ENCODE results near the gene HS3ST5.

Gene HS3ST5, protein sequence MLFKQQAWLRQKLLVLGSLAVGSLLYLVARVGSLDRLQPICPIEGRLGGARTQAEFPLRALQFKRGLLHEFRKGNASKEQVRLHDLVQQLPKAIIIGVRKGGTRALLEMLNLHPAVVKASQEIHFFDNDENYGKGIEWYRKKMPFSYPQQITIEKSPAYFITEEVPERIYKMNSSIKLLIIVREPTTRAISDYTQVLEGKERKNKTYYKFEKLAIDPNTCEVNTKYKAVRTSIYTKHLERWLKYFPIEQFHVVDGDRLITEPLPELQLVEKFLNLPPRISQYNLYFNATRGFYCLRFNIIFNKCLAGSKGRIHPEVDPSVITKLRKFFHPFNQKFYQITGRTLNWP

GRCh38 chr6:114342826-114343781, at the start of gene HS3ST5:
TSS of gene HS3ST5 (minus strand) at chr6:114343023. CDS start at chr6:114062845, 280,178 bp downstream.
- DNase-seq: peak; percentile 95

GRCh38 chr6:114390176-114390575, 47.4 kb upstream of the HS3ST5 start:
- no peak for DNase-seq

DNA sequence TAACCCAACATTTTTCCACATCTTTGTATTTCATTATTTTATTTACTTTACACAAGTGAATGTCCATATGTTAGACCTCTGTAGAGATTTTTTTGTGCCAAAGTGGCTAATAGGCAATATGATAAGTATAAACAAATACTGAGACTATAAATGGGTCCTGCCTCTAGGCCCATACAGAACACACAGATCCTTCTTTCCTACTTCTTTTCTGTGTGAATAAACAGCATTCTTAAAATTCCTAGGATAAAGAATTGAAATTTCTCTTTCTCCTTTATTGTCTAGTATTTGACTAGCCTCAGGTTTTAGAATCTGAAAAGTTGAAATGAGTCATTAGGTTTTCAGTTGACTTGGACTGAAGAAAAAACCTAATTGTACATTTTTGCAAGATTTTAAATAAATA, 46.3 kb upstream of the HS3ST5 start:
- DNase-seq: no peak

DNA sequence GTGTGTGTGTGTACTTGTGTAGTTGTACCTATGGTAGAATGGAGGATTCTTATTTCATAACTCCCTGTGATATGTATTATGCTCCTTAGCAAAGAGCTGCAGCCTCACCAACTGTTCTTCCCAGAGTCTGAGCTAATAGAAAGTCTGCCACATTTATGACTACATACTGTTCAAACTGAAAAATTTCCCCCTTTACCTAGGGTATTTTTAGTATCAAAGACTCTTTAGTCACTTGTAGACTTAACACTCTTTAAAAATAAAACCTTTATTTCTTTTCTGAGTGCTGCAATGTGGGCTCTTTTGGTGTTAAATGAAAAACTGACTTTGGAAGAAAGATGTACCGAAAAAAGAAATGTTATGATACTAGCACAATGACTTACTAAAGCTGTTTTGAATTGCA, 39.6 kb upstream of the HS3ST5 start:
- no peak for DNase-seq

DNA sequence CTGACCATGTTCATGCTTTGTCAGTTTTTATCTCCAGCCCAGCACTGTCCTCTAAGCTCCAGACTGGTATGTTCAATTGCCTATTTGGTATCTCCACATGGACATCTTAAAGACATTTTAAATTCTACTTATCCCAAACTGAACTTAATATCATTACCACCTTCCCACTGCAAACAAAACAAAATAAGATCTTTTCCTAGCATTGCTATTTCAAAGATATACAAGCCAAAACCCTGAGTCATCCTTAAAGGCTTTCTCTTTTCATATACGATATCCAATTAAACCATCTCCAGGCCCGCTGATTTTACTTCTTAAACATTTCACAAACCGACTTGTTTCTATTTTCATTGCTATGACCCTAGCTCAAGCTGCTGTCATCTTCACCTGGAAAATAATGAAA, 35.1 kb upstream of the HS3ST5 start:
- no peak for DNase-seq

DNA sequence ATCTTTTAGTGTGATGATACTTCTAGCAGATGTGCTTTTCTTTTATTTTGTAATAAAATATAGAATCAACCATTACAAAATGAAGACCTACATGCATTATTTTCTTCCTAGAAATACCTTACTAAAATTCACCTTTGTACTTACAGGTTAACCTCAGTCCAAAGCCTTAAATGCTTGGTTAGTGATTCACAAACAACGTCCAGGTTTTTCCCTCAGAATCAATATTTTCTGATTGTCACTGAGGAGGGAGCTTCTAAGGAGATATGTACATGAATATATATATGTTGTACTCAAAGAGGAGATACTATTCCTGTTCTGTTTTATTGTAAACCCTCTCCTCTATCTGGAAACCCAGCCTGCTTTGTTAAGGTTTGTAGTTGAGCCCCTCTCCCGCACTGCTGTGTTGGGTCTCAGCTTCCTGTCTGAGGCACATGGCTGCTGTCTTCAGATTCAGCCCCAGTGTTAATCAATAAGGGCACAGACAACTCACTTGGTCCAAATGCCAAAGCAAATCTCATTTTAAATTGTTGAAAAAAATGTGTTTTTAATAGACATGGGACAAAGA, 33.9 kb upstream of the HS3ST5 start:
- no peak for DNase-seq

DNA sequence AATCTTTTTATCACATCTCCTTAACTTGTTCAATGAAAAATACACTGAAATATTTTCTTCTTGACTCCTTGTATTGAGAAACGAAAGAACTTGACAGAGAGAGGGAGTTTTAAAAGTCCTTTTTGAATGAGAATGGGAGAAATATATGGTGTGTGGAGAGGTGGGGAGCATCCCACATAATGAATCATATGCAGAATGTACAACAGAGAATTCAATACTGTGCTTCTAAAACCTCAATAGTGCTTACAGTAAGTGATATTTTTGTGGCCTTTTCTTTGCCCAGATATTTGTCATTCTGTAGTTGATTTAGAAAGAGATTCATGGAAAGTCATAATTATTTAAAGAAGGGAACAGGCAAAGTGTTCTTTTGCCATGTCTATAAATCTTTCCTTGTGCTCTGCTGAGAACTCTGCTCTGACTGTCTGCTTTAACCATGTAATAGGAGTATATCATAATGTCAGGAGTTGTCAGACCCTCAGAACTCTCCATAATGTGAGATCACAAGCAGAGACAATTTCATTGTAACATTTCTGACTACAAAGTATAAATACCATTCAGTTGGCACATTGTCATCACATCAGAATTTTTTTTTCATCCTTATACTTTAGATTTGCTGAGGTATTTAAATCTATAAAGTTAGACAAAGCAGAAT, 32.8 kb upstream of the HS3ST5 start:
- no peak for DNase-seq

- DNase-seq: no peak
These were observed 24.6 kb upstream of the HS3ST5 start for GRCh38 chr6:114367315-114367961.

GRCh38 chr6:114366899-114367298, 24.1 kb upstream of the HS3ST5 start:
- no peak for DNase-seq

- DNase-seq: no peak
These were observed 21.5 kb upstream of the HS3ST5 start for GRCh38 chr6:114364301-114364700.

DNA sequence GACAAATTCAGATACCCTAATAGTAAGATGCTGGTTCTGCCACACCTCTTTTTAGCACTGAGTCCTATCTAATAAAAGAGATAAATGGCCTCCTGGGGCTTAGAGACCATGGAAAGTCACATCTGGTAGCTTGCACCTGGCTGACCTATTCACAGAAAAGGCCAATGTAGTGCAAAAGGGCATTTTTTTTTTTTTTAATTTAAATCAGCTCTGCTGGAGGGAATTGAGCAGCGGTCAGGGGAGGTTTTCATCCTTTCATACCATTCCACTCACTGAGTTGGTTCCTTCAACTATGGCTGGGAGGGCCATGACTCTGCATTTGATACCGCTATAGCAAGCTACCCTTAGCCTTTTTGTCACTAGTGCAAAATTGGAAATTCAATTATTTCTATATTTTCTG, 20.1 kb upstream of the HS3ST5 start:
- no peak for DNase-seq

GRCh38 chr6:114362396-114362795, 19.6 kb upstream of the HS3ST5 start:
- DNase-seq: no peak

GRCh38 chr6:114361036-114361435, 18.2 kb upstream of the HS3ST5 start:
- no peak for DNase-seq

DNA sequence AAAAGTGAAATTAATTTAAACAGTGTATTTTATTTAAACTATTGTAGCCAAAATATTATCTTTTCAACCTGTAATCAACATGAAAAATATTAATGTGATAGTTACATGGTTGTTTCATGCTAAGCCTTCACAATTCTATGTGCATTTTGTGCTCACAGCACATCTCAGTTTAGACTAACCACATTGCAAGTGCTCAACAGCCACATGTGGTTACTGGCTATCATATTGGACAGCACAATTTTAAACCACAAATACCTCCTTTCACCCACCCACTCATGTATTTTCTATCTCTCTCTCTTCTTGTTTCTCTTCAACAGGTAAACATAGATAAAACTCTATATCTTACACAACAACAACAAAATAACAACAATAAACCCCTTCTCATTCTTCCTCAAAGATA, 12.5 kb upstream of the HS3ST5 start:
- no peak for DNase-seq

- DNase-seq: no peak
These were observed 11.7 kb upstream of the HS3ST5 start for GRCh38 chr6:114354482-114354881.

GRCh38 chr6:114346451-114346850, 3.6 kb upstream of the HS3ST5 start:
- DNase-seq: no peak

- no peak for DNase-seq
These were observed 2.1 kb upstream of the HS3ST5 start for GRCh38 chr6:114344971-114345275.

- peak; percentile 43 for DNase-seq
These were observed 1.6 kb upstream of the HS3ST5 start for GRCh38 chr6:114344246-114344970.

DNA sequence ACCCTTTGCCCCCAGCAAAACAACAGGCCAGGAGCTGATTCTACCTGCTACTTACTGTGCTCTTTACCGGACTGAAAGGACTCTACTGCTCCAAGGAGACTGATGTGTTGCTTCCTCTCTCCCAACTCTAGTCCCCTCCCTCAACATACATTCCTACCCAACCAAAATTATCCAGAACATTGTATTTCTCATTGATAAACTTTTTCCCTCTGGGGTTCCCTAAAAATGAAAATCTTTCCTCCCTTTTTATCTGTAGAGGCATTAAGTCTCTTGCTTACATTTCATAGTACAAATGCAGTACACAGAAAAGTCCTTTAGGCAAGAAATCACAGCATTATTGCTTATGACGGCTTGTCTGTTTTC, 940 bp upstream of the HS3ST5 start:
- no peak for DNase-seq

GRCh38 chr6:114342086-114342825, 567 bp downstream of the HS3ST5 start:
- DNase-seq: peak; percentile 81

DNA sequence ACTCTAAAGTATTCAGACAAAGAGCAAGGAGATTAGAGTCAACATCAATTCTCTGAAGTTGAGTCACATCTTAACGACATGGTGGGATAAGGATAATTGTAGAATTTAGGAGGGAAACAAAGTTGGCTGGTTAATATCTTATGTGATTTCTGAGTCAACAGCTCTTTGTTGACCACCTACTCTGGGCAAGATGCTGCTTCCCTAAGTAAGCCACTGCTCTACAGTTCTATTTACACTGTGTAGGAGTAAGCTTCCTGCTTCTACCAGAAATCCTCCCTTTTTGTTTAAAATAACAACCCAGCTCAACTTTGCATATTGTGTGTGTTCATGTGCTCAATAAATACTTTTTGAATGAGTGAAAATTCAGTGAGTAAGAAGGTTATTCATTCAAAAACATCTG, 3.1 kb downstream of the HS3ST5 start:
- no peak for DNase-seq
